MV-4-11 (cell line): ENCODE results near the gene ALKBH6.
"Not testable (repeated sequence)": the region's sequence is repeated elsewhere in the genome, so short reads cannot be mapped to it uniquely, and the experiment has no call there.

Experiments used
- DNase-seq: peaks from one replicate; lab custom pipeline; 2025; lab: John Stamatoyannopoulos, UW

Gene ALKBH6

GRCh38 chr19:36014012-36014924 lies at the start of gene ALKBH6:
ALKBH6 (minus strand) TSS chr19:36014213; CDS start chr19:36013397, 816 bp downstream.
- DNase-seq, result peak; percentile 100

DNA sequence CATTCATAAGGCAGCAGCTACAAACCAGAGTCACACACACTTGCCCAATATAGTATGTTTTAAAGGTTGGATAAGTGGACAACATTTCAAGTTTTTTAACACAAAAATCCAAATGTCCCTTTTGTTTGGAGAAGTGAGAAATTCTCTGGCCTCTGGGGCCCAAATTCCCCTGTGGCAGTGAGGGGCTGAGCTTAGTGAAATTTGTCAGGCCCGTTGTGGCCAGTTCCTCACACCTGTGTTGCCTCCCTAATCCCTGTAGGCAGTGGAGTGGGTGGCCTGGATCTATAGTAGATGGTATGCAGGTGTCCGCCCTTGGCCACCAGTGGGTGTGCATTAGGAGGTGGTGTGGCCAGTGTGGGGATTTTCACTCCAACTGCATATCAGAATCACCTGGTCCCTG lies 47.4 kb upstream of the ALKBH6 start:
- DNase-seq, result no peak

GRCh38 chr19:36060430-36060829 lies 46.4 kb upstream of the ALKBH6 start:
- peak; percentile 25 for DNase-seq

DNA sequence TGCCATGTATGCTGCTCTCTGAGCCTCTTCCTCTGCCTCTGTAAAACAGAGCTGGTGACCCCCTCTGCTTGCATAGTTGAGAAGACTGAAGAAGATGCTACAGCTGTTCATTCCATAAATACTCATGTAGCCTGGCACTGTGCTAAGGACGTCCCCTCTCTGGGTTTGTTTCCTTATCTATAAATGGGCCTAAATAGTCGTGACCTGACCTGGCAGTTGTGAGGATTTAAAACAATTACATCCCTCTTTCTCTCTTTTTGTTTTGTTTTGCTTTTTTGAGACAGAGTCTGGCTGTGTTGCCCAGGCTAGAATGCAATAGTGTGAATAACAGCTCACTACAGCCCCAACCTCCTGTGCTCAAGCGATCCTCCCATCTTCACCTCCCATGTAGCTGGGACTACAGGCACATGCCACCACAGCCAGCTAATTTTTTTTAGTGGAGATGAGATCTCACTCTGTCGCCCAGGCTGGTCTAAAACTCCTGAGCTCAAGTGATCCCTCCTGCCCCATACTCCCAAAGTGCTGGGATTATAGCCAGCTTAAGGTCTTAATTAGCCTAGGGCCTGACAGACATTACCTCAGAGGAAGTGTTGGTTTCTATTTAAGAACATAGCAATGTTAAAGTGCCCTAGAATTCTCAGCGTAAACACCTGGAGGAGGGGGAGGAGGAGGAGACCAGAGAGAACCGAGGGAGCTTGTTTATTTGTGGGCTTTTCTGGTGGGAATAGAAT lies 45.3 kb upstream of the ALKBH6 start:
- no peak for DNase-seq

DNA sequence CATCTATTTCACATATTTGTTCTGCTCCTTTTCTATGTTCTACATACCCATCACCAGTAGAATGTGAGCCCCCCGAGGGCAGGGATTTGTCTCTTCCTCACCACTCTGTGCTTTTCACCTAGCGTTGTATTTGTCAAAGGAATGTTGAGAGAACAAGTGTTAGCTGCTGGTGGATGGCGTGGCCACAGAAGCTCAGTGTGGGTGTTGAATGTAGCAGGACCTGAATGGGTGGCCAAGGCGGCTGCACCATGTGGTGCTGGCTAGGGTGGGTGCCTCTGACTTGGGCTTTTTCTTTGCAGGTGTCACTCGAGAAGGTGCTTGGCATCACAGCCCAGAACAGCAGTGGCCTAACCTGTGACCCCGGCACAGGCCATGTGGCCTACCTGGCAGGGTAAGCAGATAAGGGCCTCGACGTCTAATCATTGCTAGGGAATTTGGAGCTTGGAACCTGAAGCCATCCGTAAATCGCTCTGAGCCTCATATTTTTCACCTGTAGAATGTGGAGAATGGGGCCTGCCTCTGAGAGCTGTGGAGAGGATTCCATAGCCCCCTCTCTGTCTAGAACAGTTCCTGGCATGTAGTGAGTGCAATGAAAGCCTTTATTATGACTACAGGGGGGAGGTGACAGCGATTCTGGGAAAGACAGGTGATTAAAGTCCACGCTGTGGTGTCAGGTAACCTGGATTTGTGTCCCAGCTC lies 44.6 kb upstream of the ALKBH6 start:
- no peak for DNase-seq

DNA sequence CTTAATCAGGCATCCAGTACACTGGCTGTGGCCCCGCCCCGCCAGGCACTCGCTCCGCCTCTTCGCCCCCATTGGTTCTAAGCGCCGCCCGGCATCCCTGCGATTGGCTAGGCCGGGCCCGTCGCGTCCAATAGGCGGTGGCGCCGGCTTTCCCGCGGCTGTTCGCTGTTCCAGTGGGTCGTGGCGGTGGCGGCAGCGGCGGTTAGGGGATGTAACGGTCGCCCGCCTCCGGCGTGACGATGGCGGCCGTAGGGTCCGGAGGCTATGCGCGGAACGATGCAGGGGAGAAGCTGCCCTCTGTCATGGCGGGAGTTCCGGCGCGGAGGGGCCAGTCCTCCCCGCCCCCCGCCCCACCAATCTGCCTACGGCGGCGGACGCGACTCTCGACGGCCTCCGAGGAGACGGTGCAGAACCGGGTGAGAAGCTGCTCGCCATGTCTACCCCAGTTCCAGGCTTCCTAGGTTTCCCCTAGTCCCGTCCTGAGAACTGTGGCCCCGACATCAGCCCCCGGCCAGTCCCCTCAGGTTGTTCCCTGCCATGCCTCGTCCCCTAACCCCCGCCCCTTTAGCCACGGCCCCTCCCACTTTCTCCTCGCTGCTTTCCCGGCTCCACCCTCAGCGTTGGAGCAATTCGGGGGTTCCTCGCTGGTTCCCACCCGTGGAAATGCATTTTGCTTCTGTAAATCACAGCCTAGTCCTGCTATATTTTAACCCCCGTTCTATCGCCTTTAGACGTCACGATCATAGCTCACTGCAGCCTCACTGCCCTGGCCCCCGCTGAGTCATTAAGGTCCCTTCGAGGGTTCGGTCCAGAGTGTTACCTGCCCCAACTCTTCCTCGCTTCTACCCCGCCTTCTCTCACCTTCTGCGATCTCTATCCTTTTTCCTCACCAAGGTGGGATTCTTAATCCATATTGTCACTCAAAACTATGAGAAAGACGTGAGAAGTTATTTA lies 41.0 kb upstream of the ALKBH6 start, which contains the start of gene WDR62:
TSS of gene WDR62 (plus strand) at position 165 of the 954 bp plus-strand sequence. CDS start at position 240, 75 bp downstream.
- peak; percentile 97 for DNase-seq

- DNase-seq, result peak; percentile 100
Observed at GRCh38 chr19:36054119-36054732, 40.2 kb upstream of the ALKBH6 start, which contains the start of gene THAP8. THAP8 (minus strand) TSS chr19:36054285; CDS start chr19:36054217, 68 bp downstream.

DNA sequence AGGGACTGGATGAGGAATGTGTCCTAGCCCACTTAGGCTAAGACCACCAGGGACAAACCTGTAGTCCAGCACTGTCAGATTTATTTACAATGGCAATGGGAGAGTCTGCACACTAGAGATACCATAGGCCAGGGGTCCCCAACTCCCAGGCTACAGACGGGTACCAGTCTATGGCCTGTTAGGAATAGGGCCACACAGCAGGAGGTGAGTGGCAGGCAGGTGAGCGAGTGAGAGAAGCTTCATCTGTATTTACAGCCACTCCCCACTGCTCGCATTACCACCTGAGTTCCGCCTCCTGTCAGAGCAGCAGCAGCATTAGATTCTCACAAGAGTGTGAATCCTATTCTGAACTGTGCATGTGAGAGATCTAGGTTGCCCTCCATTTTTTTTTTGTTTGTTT lies 37.6 kb upstream of the ALKBH6 start:
- no peak for DNase-seq

DNA sequence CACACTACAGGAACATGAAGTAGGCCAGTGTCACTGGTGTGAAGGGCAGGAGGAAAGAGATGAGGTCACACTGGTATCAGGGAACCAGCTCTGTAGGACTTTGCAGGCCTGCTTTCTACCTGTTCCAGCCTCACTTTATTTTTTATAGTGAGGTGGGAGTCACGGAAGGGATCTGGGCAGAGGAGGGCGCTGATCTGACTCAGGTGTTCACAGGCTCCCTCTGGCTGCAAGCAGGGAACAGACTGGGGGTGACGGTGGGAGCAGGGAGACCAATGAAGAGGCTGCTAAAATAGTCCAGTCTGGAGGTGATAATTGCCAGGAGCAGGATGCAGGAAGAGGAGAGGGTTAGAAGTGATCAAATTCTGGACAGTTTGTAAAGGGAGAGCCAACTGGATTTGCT lies 37.2 kb upstream of the ALKBH6 start:
- DNase-seq, result no peak

DNA sequence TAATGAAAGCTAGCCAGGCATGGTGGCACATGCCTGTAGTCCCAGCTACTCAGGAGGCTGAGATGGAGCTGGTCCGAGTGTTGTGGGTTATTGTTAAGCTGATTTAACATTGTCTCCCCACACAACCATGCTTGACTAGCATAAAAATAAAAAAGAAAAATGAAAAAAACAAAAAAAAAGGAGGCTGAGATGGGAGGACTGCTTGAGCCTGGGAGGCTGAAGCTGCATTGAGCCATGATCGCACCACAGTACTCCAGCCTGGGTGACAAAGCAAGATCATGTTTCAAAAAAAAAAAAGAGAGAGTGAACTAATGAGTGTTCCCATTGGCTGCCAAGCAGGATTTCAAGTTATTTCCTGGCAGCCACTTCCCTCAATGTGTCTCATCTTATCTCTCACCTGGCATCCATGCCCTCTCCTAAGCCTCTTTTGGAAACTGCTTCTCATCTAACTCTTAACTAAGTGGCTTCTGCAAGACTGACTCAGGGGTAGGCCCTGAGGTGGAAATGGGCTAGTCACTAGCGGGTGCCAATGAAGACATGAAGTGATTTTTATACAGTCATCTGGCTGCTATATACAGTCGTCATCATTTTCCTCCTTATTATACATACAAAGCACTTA lies 35.2 kb upstream of the ALKBH6 start:
- no peak for DNase-seq

DNA sequence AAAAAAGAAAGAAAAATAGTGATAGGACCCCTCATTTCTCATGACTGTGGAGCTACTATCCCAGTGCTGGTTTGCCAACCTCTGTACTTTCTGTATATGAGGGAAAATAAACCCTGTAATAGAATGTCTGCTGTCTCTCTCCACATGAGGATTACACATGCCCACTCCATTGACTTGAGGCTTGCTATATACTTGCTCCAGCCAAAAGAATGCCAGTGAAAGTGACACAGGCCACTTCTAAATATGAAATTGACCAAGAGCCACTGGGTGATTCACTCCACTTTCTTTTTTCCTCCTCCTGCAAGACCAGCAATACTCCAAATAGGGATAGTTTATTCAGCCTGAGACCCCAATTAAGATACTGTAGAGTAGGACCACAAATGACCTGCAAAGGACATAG lies 33.8 kb upstream of the ALKBH6 start:
- no peak for DNase-seq

DNA sequence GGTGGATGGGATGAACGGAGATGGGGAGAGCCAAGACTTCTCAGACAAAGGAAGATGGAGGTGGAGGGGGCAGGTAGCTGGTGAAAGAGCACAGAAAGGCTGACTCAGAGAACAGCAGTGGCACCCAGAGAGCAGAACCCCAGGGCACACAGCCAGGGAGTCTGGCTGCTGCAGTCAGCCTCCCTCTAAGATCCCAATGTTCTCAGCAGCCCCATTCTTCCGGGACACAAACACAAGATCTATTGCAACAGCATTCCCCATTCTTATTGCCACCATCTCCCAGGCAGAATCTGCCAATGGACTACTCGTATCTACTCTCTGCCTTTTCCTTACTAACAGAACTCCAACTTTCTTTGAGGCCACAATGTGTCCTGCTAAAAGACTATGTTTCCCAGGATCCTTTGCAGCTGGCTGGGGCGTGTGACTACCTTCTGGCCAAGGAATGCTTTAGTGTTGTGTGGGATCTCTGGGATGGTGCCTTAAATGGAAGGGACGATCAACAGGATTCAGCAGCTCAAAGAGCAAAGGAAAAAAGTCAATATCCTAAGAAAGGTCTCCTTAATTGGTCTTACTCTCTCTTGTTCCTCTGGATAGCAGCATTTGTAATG lies 32.5 kb upstream of the ALKBH6 start:
- no peak for DNase-seq

- no peak for DNase-seq
Observed at GRCh38 chr19:36043952-36044351, 29.9 kb upstream of the ALKBH6 start.

- DNase-seq, result no peak
Observed at GRCh38 chr19:36041831-36042230, 27.8 kb upstream of the ALKBH6 start.

DNA sequence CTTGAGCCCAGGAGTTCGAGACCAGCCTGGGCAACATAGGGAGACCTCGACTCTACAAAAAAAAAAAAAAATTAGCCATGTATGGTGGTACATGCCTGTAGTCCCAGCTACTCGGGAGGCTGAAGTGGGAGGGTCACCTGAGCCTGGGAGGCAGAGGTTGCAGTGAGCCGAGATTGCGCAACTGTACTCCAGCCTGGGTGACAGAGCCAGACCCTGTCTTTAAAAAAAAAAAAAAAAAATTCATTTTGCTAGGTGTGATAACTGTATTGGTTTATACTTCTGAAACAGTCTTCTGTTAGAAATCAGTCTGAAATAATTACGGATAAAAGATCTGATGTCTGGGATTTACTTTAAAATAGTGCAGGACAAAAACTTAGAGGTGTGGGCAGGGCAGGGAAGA lies 27.1 kb upstream of the ALKBH6 start:
- not testable (repeated sequence) for DNase-seq

- no peak for DNase-seq
Observed at GRCh38 chr19:36040495-36040894, 26.5 kb upstream of the ALKBH6 start.

DNA sequence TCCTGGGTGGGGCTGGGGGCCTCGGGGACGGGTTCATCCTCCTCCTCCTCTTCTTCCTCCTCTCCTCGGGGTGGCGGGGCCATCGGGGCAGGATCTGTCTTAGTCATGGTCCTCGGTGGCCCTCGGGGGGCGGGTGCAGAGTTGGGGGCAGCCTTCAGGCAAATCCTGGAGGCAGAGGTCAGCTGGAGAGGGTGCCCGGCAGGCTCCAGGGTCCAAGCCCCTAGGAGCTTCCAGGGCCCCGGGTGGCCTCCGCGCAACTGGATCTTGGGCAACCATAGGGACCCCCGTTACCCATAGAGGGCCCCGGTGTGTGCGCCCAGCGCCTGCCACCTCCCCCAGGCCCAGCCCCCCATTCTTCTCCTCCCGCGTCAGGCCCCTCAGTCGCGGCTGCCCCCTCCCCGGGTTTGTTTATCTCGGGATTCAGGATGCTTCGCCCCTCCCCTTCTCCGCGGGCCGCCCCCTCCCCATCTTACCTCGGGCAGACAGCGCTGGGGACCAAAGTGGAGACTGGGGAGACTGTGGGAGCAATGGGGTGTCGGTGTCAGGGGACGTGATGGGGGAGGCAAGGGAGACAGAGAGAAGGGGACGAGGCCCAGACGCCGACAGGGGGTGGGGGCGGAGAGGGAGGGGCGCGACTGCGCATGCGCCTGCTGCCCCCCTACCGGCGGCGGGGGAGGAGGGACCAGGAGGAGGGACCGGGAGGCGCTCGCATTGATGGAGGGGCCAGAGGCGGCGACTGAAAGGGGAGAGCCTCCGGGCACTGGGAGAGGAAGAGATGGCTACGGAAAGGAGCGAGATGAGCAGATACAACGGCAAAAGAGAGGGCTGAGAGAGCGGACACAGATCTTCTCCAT lies 18.5 kb upstream of the ALKBH6 start, which contains the start of gene CLIP3:
TSS of gene CLIP3 (minus strand) at position 623 of the 854 bp plus-strand sequence. CDS start at position 107, 516 bp downstream.
- no peak for DNase-seq

DNA sequence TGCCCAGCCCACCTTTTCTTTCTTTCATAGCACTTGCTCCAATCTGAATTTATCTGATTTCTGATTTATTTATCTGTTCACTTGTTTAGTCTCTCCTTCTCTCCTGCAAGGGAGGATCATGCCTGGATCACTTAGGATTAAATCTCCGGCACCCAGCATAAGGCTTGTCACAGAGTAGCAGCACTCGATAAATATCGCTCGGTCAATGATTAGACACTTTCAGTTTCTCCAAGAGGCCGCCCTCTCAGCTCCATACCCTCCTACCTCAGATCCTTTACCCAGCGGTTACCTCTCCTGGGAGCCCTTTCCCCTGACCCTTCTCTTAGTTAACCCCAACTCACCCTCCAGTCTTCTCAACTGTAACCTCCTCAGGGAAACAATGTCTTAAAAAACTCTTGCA lies 17.3 kb upstream of the ALKBH6 start:
- no peak for DNase-seq
